SK-N-SH treated with all-trans-retinoic acid at 6 μM for 48 hours (cell line): ENCODE results near the gene STAM.

Source experiments
- ATAC-seq: fragments of 200-7000 bp; cut with Tn5 transposase; 3 replicates; pipeline ENCODE4 v1.9.1; 2020; ENCODE audit warnings: mild to moderate bottlenecking, moderate library complexity
- ARNTL ChIP-seq: fragments of 450-650 bp; formaldehyde crosslinking; IDR thresholded peaks from 2 replicates; pipeline ENCODE4 v1.5.0; 2020; ENCODE audit warnings: low read depth, mild to moderate bottlenecking, moderate library complexity, borderline replicate concordance
- BACH2 ChIP-seq: fragments of 250-450 bp; sonication (Bioruptor Pico); IDR thresholded peaks from 2 replicates; pipeline ENCODE4 v1.9.0; 2021; ENCODE audit warnings: mild to moderate bottlenecking, borderline replicate concordance
- CREB5 ChIP-seq: fragments of 250-450 bp; sonication (Bioruptor Pico); IDR thresholded peaks from 2 replicates; pipeline ENCODE4 v1.5.1; 2020; ENCODE audit warnings: low read depth, mild to moderate bottlenecking, moderate library complexity
- CSDC2 ChIP-seq: fragments of 250-450 bp; sonication (Bioruptor Pico); IDR thresholded peaks from 2 replicates; pipeline ENCODE4 v1.5.0; 2020; ENCODE audit warnings: mild to moderate bottlenecking, moderate library complexity
- CSRNP3 ChIP-seq: fragments of 250-450 bp; sonication (Bioruptor Pico); IDR thresholded peaks from 2 replicates; pipeline ENCODE4 v1.5.1; 2021; ENCODE audit warnings: mild to moderate bottlenecking, moderate library complexity
- ESRRG ChIP-seq: fragments of 250-450 bp; sonication (Bioruptor Pico); IDR thresholded peaks from 2 replicates; pipeline ENCODE4 v1.6.1; 2021; ENCODE audit warnings: mild to moderate bottlenecking
- GLIS3 ChIP-seq: fragments of 250-450 bp; sonication (Bioruptor Pico); IDR thresholded peaks from 2 replicates; pipeline ENCODE4 v1.5.0; 2020; ENCODE audit warnings: mild to moderate bottlenecking, moderate library complexity
- ISL1 ChIP-seq: fragments of 250-450 bp; sonication (Bioruptor Pico); IDR thresholded peaks from 2 replicates; pipeline ENCODE4 v2.1.2; 2022; ENCODE audit warnings: mild to moderate bottlenecking, moderate library complexity
- OSR1 ChIP-seq: fragments of 250-450 bp; sonication (Bioruptor Pico); IDR thresholded peaks from 2 replicates; pipeline ENCODE4 v1.8.0; 2022; ENCODE audit warnings: moderate library complexity, mild to moderate bottlenecking, inconsistent platforms
- POU6F1 ChIP-seq: fragments of 250-450 bp; sonication (Bioruptor Pico); IDR thresholded peaks from 2 replicates; pipeline ENCODE4 v1.8.0; 2021; ENCODE audit warnings: low read depth, mild to moderate bottlenecking, moderate library complexity, borderline replicate concordance
- PPARA ChIP-seq: fragments of 250-450 bp; sonication (Bioruptor Pico); IDR thresholded peaks from 2 replicates; pipeline ENCODE4 v1.5.0; 2020; ENCODE audit warnings: mild to moderate bottlenecking, borderline replicate concordance
- RARB ChIP-seq: fragments of 250-450 bp; sonication (Bioruptor Pico); IDR thresholded peaks from 2 replicates; pipeline ENCODE4 v1.8.0; 2021; ENCODE audit warnings: mild to moderate bottlenecking, moderate library complexity
- SNAI2 ChIP-seq: fragments of 250-450 bp; sonication (Bioruptor Pico); IDR thresholded peaks from 2 replicates; pipeline ENCODE4 v1.5.0; 2020; ENCODE audit warnings: mild to moderate bottlenecking, moderate library complexity
- TCF4 ChIP-seq: fragments of 250-450 bp; sonication (Bioruptor Pico); IDR thresholded peaks from 2 replicates; pipeline ENCODE4 v1.8.0; 2021; ENCODE audit warnings: mild to moderate bottlenecking, moderate library complexity, borderline replicate concordance
- TOX ChIP-seq: fragments of 250-450 bp; sonication (Bioruptor Pico); IDR thresholded peaks from 2 replicates; pipeline ENCODE4 v1.8.0; 2021; ENCODE audit warnings: mild to moderate bottlenecking, moderate library complexity, borderline replicate concordance
- TSHZ2 ChIP-seq: fragments of 250-450 bp; sonication (Bioruptor Pico); IDR thresholded peaks from 2 replicates; pipeline ENCODE4 v1.5.0; 2020; ENCODE audit warnings: mild to moderate bottlenecking, moderate library complexity
- ZC3H10 ChIP-seq: fragments of 250-450 bp; sonication (Bioruptor Pico); IDR thresholded peaks from 2 replicates; pipeline ENCODE4 v1.5.1; 2021; ENCODE audit warnings: mild to moderate bottlenecking, moderate library complexity
- ZFP3 ChIP-seq: fragments of 250-450 bp; sonication (Bioruptor Pico); IDR thresholded peaks from 2 replicates; pipeline ENCODE4 v1.5.0; 2020; ENCODE audit warnings: mild to moderate bottlenecking, moderate library complexity
- ZFP30 ChIP-seq: fragments of 450-650 bp; formaldehyde crosslinking; IDR thresholded peaks from 2 replicates; pipeline ENCODE4 v1.5.0; 2022; ENCODE audit warnings: mild to moderate bottlenecking, moderate library complexity
- ZNF565 ChIP-seq: fragments of 450-650 bp; formaldehyde crosslinking; conservative IDR thresholded peaks from 2 replicates; pipeline ENCODE4 v1.5.0; 2020; ENCODE audit warnings: low read depth, mild to moderate bottlenecking, moderate library complexity
- ZNF70 ChIP-seq: fragments of 450-650 bp; formaldehyde crosslinking; IDR thresholded peaks from 2 replicates; pipeline ENCODE4 v1.5.0; 2020; ENCODE audit warnings: mild to moderate bottlenecking, moderate library complexity
- ZNF8 ChIP-seq: fragments of 450-650 bp; formaldehyde crosslinking; IDR thresholded peaks from 2 replicates; pipeline ENCODE4 v1.5.0; 2020; ENCODE audit warnings: mild to moderate bottlenecking, moderate library complexity

STAM gene

GRCh38 chr10:17643339-17643754 is 604 bp upstream of the STAM start:
- peak; percentile 76 for ATAC-seq
- no peak for TF ChIP-seq ARNTL (CRISPR knock-in tag)
- TF ChIP-seq CSDC2 (CRISPR knock-in tag): no peak
- no peak for TF ChIP-seq CREB5 (CRISPR knock-in tag)
- TF ChIP-seq ZNF8 (CRISPR knock-in tag): no peak
- TF ChIP-seq BACH2 (CRISPR knock-in tag): no peak
- TF ChIP-seq RARB: no peak
- TF ChIP-seq POU6F1 (CRISPR knock-in tag): no peak
- no peak for TF ChIP-seq TCF4 (CRISPR knock-in tag)
- TF ChIP-seq TOX (CRISPR knock-in tag): no peak
- no peak for TF ChIP-seq ZC3H10
- no peak for TF ChIP-seq ISL1 (CRISPR knock-in tag)
- no peak for TF ChIP-seq ZFP3 (CRISPR knock-in tag)

- ATAC-seq: peak; percentile 73
- no peak for TF ChIP-seq BACH2 (CRISPR knock-in tag)
- TF ChIP-seq TCF4 (CRISPR knock-in tag): 0 out of 2 replicates have a peak, but pooled peaks have one; percentile 20
These were observed 563 bp downstream of the STAM start for GRCh38 chr10:17644485-17644943.

GRCh38 chr10:17645621-17646345 is 1.8 kb downstream of the STAM start:
- no peak for TF ChIP-seq SNAI2
- no peak for TF ChIP-seq POU6F1 (CRISPR knock-in tag)
- TF ChIP-seq RARB: no peak
- TF ChIP-seq GLIS3: no peak
- TF ChIP-seq ZC3H10: no peak
- no peak for TF ChIP-seq CSRNP3 (CRISPR knock-in tag)
- TF ChIP-seq TSHZ2 (CRISPR knock-in tag): no peak
- no peak for TF ChIP-seq BACH2 (CRISPR knock-in tag)
- no peak for TF ChIP-seq ARNTL (CRISPR knock-in tag)
- no peak for TF ChIP-seq OSR1
- no peak for TF ChIP-seq ESRRG
- no peak for TF ChIP-seq TOX (CRISPR knock-in tag)
- TF ChIP-seq ZNF70 (CRISPR knock-in tag): no peak
- no peak for TF ChIP-seq PPARA (CRISPR knock-in tag)
- no peak for TF ChIP-seq ZNF565 (CRISPR knock-in tag)
- no peak for TF ChIP-seq ZFP30 (CRISPR knock-in tag)
- no peak for ATAC-seq
